Inflammatory macrophage treated with lipopolysaccharide for 4 hours (primary cell): ENCODE measurements around the gene RACGAP1.
A peak's percentile ranks its signal among the peaks of the same experiment; 100 is the strongest.
"Not testable (repeated sequence)": the region's sequence is repeated elsewhere in the genome, so short reads cannot be mapped to it uniquely, and the experiment has no call there.

Experiments used
- DNase-seq: peaks from one replicate; pipeline ENCODE4 v3.0.0-alpha.2; 2020

Gene RACGAP1

DNA sequence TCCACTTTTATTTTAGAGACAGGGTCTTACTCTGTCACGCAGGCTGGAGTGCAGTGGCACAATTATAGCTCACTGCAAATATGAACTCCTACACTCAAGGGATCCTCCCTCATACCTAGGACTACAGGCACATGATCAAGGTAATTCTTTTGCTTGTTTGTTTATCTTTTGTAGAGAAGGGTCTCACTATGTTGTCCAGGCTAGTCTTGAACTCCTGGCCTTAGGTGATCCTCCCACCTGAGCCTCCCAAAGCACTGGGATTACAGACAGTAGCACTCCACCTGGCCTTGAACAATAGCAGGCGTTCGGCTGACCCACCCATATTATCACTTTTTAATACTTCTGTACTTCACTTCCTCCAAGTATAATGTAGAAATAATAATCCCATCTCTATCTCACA, 1.4 kb upstream of the RACGAP1 start:
- DNase-seq, result no peak

DNA sequence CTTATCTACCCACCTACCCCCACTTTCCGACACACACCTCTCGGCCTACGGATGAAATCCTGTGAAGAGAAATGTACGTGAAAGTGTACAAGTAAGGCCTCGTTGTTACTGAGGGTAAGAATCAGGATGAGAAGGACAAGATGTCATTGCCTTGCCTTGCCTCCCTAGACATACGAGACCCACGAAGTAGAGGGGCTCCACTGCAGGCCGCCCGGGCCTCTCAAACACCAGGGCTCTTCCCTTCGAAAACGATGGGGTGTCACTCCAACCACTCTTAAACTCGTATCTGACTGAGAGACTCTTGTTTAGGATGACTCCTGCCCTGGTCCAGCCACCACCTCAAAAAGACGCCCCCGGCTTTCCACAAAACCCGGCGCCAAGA, 498 bp downstream of the RACGAP1 start:
- no peak for DNase-seq

DNA sequence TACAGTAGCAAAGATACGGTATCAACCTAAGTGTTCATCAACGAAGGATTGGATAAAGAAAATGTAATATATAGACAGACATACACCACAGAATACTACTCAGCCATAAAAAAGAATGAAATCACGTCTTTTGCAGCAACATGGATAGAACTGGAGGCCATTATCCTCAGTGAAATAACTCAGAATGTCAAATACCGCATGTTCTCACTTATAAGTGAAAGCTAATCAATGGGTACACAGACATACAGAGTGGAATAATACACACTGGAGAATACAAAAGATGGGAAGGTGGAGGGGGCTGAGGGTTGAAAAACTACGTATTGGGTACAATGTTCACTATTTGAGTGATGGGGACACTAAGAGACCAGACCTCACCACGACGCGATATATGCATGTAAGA, 1.1 kb downstream of the RACGAP1 start:
- no peak for DNase-seq

DNA sequence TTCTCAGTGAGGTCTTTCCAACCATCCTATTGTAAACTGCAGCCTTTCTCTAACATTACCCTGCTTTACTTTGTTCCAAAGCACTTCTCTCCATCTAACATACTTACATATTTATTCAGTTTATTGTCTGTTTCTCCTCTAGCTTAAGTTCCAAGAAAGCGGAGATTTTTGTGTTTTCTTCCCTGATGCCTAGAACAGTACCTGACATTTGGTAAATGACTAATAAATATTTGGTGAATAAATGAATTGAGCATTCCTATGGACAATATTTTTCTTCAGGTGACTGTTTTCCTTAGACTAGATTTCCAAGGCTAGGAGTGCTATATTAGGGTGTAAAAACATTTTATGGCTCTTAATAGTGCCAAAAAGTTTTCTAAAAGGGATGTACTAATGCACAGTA, 2.4 kb downstream of the RACGAP1 start:
- DNase-seq, result no peak

DNA sequence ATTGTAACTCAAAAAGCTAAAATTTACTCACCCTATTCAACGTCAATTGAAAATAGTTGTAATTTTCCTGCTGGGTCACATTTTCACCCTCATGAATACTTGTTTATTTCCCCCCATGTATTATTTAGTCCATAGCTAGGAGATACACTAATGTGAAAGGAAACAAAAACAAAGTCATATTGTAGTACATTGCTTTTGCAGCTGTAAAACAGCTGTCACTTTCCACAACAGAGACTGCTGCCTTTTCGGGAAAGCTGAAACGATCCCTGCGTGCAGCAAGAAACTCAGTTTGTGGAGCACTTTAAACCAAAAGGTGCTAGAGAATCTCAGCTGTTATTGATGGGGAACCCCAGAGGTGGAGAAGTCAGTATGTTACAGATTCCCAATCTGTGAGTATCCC, 4.3 kb downstream of the RACGAP1 start:
- DNase-seq, result no peak

DNA sequence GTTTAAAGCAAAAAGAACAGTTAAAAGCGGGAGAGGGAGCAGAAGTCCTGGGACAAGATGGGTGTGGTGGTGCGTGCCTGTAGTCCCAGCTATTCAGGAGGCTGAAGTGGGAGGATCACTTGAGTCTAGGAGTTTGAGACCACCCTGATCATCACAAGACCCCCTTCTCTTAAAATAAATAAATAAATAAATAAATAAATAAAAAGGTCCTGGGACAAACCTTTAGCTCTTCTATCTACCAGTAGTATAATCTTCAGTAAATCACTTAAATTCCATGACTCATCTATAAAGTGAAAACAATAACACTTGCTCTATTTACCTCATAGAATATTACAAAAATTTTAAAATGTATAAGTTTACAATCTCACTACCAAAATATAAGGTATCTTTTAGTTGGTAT, 5.8 kb downstream of the RACGAP1 start:
- DNase-seq, result no peak

DNA sequence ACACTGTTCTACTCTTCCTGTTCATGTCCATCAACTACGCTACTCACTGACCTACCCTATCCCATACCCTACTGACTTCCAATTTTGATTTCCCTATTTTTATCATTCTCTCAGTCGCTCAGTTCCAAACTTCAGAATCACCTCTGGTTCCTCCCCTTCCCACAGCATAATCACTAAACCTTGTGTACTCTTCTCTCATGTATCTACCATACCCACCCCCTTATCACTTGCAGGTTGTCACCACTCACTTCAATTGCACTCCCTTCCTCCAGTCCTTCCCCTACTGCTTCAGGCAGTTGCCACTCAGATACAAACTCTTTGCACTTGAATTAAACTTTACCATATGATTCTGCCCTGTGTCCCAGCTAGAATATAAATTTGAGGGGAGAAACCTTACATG, 6.3 kb downstream of the RACGAP1 start:
- DNase-seq, result no peak

DNA sequence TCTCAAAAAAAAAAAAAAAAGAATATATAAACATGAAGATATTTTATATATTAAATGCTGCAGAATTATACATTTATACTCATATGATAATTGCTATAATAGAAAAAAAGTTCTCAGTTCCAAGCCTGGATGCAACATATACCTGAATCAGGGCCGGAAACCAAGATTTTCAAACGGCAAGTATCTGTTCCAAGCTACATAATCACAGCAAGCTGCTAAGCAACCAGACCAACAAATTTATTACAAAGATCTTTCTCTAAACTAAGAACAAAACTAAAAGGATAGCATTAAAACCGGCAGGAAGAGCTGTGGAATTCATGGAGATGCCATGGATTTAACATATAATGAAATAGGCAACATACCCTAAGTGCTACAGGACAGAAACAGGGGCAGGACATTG, 7.1 kb downstream of the RACGAP1 start:
- DNase-seq, result no peak

DNA sequence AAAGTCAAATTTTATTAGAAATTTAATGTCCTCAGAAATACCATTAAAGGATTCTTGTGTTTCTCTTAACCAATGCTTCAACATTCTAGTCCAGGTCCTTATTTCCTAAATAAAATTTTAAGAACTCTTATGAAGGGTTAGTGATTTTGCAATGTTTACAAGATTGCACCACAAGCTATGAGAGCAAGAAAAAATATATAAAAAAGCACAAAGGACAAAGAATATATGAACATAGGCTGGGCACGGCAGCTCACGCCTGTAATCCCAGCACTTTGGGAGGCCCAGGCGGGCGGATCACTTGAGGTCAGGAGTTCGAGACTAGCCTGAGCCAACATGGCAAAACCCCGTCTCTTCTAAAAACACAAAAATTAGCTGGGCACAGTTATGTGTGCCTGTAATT, 7.7 kb downstream of the RACGAP1 start:
- DNase-seq, result peak; percentile 57

DNA sequence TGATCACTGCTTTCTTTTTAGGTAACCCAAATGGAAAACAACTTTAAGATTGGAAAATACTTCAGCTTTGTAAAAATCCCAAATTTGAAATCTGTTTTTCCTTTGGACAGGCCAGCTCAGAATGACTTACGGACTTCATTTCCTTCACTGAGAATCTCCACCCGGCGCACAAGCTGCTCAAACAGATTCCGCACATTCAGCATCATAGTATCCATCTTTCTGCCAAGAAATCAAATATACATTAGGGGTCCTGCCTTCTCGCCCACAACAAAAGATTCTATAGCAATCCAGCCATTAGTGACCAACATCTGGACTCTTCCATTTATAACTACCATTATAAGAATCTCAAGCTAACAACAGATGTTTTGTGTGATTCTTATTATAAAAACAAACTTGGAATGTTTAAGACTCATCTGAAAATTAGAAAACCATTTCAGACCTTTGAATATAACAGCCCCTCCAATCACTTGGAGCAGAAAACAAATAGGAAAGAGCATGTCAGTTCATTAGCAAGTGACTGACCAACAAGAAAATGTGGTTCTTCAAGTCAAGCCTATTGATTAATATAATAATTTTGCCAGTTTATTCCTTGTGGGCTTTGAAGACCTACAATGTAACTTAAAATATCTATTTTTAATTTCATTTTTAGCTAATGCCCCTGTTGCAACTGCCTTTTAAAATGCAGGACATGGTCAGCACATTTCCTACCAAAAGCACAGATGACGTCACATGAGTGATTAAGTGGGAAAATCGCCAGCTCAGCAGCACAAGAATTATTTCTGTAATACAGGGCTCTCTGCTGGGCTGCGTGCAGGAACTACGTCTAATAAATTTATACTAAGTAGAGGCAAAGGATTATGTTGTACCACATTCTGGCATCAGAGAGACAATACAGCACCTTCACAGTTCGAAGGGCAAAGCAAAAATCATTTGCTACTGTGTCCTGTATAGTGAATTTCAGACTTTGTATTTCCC, 8.5 kb downstream of the RACGAP1 start:
- DNase-seq, result peak; percentile 91

DNA sequence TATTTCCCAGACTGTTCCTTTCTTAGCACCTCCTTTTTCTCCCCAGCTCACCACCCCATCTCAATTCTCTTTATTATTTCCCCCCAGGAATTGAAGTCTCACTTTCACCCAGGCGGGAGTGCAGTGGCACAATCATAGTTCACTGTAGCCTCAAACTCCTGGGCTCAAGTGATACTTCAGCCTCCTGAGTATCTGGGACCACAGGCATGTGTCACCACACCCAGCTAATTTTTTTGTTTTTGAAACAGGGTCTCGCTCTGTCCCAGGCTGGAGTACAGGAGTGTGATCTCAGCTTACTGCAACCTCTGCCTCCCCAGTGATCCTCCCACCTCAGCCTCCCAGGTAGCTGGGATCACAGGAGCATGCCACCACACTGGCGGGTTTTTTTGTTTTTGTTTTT, 11.0 kb downstream of the RACGAP1 start:
- no peak for DNase-seq

DNA sequence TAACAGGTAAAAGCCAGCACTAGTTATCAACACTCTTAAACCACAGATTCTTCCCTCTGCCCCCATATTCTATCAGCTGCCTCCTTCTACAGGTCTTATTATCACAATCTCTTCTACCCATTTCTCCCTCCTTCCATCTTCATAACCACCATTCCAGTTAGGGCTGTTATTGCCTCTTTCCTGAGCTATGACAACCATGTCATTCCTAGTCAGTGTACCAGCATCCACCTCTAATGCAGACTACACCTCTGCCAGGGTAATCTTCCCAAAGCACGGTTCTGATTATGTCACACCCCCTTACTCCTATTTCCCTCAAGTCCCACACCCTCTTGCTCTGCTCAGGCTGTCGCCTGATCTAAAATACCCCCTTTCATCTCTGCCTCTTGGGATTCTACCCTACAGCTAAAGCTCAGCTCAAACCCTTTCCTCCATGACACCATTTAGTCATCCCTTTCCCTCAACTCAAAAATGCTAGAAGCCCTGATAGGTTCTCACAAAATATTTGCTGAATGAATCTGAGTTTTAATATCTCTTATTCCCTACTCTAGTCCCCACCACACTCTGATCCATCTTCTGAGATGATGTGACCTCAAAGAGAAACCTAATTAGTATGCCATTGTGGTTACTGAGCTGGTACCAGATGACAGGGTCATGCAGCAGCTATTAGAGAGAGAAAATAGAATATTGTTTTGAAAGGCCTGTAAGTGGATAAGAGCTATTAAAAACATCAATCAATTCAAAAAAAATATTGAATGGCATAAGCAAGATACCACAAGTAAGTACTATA, 11.7 kb downstream of the RACGAP1 start:
- no peak for DNase-seq

DNA sequence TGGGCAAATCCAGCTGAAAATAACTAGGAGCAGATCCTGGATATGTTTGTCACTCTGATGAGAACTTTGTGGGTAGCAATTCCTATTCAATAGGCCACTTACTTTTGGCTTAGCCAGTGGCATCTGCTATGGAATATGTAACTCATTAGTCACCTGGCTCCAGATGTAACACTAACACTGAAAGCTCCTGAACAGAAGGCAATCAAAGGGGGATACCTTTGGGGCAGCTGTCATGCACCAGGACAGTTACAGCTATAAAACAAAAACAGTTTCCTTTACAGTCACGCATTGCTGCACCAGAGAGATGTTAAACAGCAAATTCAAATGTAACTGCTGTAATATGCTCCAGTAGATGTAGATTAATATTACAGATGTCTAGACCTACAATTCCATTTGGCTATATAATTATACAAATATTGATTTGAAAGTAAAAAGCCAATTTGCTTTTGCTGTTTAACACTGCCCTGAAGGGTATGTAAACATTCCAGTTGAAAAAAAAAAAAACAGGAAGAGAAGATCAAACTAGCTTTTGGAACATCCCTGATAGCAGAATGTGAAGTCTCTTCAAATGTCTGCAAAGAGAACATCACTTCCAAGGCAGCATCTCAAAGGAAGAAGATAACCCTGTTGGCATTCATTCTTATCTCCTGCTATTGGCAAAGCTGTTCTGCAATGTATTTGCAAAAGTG, 18.4 kb downstream of the RACGAP1 start:
- DNase-seq, result no peak

DNA sequence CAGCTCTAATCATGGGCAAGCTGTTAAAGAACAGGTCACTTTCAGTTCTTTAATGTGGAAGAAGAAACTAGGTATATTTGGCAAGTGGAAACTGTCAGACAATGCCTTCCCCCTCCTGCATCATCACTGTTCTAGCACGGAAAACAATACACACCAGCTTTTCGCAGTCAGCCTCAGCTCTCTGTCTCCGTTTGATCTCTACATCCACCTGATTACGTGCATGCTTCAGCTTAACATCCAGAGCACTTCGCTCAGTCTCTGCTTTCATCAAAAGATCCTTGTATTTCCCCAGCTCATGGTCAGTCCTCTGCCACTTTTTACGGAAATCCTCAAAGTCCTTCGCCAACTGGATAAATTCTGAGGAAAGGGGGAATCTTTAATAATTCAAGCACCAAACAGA, 19.0 kb downstream of the RACGAP1 start:
- DNase-seq, result no peak

DNA sequence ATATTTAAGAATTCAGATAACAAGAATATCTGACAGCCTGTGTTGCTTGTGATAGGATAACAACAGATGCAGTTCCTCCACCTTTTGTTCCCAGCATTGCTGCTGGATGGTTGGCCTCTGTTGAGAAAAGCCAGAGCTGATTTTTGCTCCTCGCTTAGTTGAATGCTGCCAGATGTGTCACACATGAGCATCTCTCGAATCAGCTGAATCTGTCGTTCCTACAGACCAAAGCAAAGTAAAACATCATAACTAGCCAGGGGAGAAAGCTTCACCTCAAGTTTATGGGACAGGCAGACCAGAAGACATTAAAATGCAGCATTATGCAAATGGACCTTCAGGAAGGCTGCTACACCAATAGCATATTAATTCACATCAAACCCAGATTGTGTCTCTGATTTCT, 20.1 kb downstream of the RACGAP1 start:
- DNase-seq, result no peak

DNA sequence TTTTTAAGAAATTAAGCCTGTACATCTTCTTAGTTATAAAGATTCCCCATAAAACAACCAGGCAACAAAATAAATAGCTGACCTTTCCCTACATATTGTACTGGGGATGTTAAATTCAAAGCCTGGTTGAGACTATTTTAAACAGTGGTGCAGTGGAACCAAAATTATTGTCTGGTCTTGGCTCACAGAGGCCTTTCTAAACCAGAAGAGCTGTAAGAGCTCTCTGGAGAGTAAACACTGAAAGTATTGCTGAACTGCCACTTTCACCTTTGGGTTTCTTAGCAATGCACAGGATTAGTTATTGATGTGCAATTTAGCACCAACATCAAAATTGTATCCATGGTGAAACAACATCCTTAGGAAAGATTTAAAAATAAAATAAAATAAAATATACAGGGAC, 20.6 kb downstream of the RACGAP1 start:
- no peak for DNase-seq

DNA sequence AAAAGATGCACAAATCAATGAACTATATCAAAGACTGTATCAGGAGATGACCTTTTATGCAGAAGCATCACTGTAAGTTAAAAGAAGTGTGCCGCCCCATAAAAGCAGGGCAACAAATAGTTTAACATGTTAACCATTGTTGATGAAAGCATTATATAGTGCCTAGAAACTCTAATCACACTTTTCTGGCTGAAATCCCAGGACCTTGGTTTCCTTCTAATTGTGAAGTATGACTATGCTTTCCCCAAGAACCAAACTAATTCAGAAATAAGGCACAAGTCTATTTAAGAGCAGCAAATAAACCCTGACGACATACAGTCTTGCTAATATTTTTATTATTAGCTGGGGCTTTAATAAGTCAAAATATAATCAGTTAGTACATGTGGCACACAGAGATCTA, 21.7 kb downstream of the RACGAP1 start:
- DNase-seq, result no peak

DNA sequence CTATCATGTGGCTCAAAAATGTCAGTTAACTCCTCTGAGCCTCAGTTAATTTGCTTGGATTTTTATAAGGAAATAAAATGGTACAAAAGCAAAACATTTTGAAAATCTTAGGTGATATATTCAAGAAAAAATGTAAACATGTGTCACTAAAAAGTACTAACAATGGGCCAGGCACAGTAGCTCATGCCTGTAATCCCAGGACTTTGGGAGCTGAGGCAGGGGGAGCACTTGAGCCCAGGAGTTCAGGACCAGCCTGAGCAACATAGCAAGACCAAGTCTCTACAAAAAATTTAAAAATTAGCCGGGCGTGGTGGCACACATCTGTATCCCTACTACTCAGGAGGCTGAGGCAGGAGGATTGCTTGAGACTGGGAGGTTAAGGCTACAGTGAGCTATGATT, 26.8 kb downstream of the RACGAP1 start:
- no peak for DNase-seq

DNA sequence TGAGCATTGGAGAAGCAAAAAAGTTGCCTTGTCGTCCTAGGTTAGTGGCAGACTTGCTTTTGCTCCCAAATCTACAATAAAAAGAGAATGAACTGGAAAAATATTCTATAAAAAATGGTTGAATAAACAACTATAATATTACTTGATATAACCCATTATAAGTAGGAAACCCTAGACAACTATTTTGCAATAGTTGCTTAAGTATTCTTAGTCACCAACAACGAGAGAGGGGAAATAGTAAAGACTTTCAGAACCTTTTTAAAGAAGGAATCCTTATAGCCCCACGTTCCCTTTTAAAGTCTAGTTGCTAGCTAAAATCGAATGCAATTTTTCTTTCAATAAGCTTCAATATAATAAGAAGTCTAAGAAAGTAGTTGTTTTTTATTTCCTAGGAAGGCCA, 35.0 kb downstream of the RACGAP1 start:
- peak; percentile 89 for DNase-seq

DNA sequence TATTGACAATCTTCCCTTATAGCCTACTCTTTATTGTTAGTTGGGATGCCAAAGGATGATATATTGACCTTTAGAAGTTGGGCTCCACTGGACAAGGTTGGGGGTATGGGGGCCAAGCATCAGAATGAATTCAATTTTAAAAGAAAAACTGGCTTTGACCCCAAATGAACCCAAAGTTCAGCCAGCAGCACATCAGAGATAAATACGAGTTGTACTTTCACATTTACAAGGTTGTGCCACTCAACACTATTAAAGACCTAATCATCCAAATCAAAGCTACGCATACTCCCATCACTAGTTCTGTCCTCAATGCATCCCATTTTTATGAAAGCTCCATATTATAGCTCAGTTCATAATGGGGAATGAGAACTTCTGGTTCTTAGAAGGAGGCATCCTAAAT, 35.9 kb downstream of the RACGAP1 start:
- not testable (repeated sequence) for DNase-seq

DNA sequence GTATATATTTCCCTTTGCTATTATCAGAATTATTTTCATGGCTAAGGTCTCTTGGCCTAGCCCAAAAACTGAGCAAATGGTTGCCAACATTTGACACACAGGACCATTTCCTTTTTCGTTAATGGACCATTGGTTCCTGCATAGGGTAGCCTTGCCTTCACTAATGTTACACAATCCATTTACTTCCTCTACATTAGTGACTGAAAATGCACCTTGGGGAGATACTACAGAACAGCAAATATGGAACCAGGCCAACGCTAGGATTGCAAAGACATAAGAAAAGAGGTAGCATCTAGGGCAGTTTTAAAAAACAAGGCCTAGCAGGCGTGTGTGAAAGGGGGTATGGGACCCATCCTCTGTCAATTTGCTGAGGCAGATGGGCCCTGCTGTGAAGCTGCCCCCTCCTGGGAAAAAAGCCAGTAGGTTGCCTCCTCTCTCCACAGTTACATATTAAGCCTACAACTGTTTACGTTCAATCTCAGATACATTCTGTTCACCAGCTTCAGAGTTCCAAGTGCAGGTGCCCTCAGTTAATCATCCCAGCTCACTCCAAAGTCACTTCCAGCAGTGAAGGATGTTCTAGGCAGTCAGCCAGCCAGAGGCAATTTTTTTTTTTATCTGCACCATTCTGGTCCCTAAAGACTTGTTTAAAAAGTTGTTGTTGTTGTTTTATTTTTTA, 37.5 kb downstream of the RACGAP1 start:
- DNase-seq, result peak; percentile 78

DNA sequence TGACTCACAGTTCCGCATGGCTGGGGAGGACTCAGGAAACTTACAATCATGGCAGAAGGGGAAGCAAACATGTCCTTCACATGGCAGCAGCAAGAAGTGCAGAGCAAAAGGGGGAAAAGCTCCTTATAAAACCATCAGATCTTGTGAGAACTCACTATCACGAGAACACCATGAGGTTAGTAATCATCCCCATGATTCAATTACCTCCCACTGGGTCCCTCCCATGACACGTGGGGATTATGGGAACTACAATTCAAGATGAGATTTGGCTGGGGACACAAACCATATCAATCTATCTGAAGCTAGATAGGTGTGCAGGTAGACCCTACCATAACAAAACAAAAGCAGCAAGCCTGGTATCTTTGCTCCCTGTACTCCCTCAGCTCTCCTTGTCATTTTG, 38.8 kb downstream of the RACGAP1 start:
- peak; percentile 68 for DNase-seq

DNA sequence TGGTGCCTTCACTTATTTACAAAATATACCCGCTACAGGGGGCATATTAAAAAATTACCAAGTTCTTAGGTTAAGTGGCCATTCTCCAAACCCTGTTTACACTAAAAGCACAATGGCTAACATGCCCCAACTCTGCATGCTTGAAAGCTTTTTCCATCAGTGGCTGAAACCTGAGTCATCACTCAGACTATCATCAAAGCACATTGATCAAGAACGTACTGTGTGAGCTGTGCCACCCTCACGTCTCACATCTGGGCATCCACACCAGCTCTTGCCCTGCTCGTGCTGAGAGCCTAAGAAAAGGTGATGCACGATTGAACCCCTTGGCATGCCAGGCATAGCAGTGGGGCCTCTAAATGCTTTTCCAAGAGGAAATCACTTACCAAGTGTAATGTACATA, 39.3 kb downstream of the RACGAP1 start:
- no peak for DNase-seq
